Sigmoid colon (tissue), 3 donors: ENCODE data around the gene RFT1.

Experiments
- CTCF ChIP-seq, 4 experiments: fragments of 450-650 bp in 3 of 4; fragments of 200-600 bp in 1 of 4; IDR thresholded peaks; one replicate each; pipeline ENCODE4 v1.5.1; 2016 to 2019; ENCODE audit warnings: antibody characterized with exemption in 4 of 4, mild to moderate bottlenecking in 3 of 4, moderate library complexity in 2 of 4
- POLR2A ChIP-seq, 2 donors: fragments of 450-650 bp; IDR thresholded peaks; one replicate each; pipeline ENCODE4 v1.6.1; 2016; ENCODE audit warnings: antibody characterized with exemption in 2 of 2, mild to moderate bottlenecking in 2 of 2, moderate library complexity in 2 of 2

DNA sequence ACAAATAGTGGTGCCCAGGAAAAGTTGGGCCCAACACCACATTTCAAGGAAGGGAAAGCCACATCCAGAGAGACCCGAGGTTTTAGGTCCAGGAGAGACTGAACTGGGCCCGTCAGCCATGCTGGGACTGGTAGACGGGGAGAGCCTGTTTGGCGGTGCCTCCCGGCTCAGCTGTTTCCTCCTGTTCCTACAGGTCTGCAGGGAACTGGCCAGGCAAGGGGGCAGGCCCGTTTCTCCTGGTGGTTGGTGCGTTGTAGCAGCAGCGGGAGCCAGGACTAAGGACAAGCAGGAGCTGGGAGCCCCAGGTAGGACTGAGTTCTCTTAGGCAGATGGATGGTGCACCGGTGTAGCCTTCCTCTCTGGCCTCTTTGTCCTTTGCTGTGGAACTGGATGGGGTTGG, 34.7 kb upstream of the RFT1 start:
- TF ChIP-seq CTCF (IDR thresholded peaks at IDR 0.05) (no peak), POLR2A (IDR thresholded peaks at IDR 0.05) (no peak)
